GM12878 (cell line): ENCODE measurements around the gene ANTXR1. TPM values are rescaled to one million over a fixed set of nuclear protein-coding genes. Genes with fewer than 3 reads are reported as not detected.

Source experiments
- ATAC-seq: fragments of 200-7000 bp; cut with Tn5 transposase; 3 replicates; pipeline ENCODE4 v1.9.1; 2020; ENCODE audit warnings: mild to moderate bottlenecking, moderate library complexity
- BruUV-seq: library from RNA; stranded (reverse); fragments of 400-500 nt; replicated peaks from 2 replicates; lab custom pipeline; 2021; lab: Mats Ljungman, UMichigan
- CTCF ChIA-PET: fragments of 300-600 bp; sonication (Branson Sonifier 250); formaldehyde crosslinking; extraction: SDS; loops from one replicate; lab custom pipeline; 2021; ENCODE audit warnings: inconsistent platforms; lab: Yijun Ruan, JAX
- POLR2A ChIA-PET: fragments of 350-600 bp; formaldehyde crosslinking; extraction: SDS; loops from one replicate; lab custom pipeline; 2021; ENCODE audit warnings: inconsistent platforms; lab: Charles Lee
- RAD21 ChIA-PET: fragments of 300-600 bp; sonication (Branson Sonifier 250); formaldehyde crosslinking; loops from one replicate; lab custom pipeline; 2023; ENCODE audit warnings: antibody characterized with exemption; ENCODE audit not compliant: unreplicated experiment; lab: Charles Lee
- SMC1A ChIA-PET: fragments of 300-600 bp; sonication (Branson Sonifier 250); formaldehyde crosslinking; loops from one replicate; lab custom pipeline; 2023; ENCODE audit not compliant: unreplicated experiment, uncharacterized antibody; lab: Charles Lee
- DNase-seq: peaks from one replicate; pipeline ENCODE4 v3.0.0-alpha.2; 2011; ENCODE audit warnings: low read depth, low spot score
- FAIRE-seq: peaks from 3 replicates; lab custom pipeline; 2011; peaks lifted over from hg19 to GRCh38; lab: Jason Lieb, UNC
- H2AFZ ChIP-seq: 2 replicates; pipeline ENCODE4 v1.6.0; 2011; ENCODE audit warnings: low read depth, low read length, control low read depth; ENCODE audit not compliant: control insufficient read depth
- H3K27ac ChIP-seq: 2 replicates; pipeline ENCODE4 v1.5.1; 2011; ENCODE audit warnings: control low read depth; ENCODE audit not compliant: control insufficient read depth, insufficient read depth
- H3K27me3 ChIP-seq, 2 experiments: replicated peaks in 1 of 2; 2 replicates each; pipeline versions ENCODE4 v1.6.0 to v1.6.1; 2011; ENCODE audit warnings: low read length in 1 of 2; ENCODE audit not compliant: control insufficient read depth in 2 of 2, insufficient read depth in 2 of 2
- H3K36me3 ChIP-seq, 2 experiments: 2 replicates each; pipeline ENCODE4 v1.5.1; 2011; ENCODE audit warnings: low read length in 1 of 2; ENCODE audit not compliant: control insufficient read depth in 2 of 2, insufficient read depth in 2 of 2
- H3K4me1 ChIP-seq: 2 replicates; pipeline ENCODE4 v1.6.1; 2011; ENCODE audit warnings: mild to moderate bottlenecking, low read length, moderate library complexity, mixed read lengths; ENCODE audit not compliant: control insufficient read depth, insufficient read depth
- H3K4me2 ChIP-seq: 2 replicates; pipeline ENCODE4 v1.6.0; 2011; ENCODE audit warnings: control low read depth; ENCODE audit not compliant: control insufficient read depth, insufficient read depth
- H3K4me3 ChIP-seq: fragments of 200-600 bp; sonication (generic); 2 replicates; pipeline ENCODE4 v1.5.1; 2016
- H3K79me2 ChIP-seq: 2 replicates; pipeline ENCODE4 v1.6.0; 2011; ENCODE audit warnings: low read length; ENCODE audit not compliant: control insufficient read depth, insufficient read depth
- H3K9ac ChIP-seq: 2 replicates; pipeline ENCODE4 v1.8.0; 2011; ENCODE audit warnings: low read length, control low read depth, mixed read lengths; ENCODE audit not compliant: control insufficient read depth, insufficient read depth
- H3K9me3 ChIP-seq: replicated peaks from 3 replicates; pipeline ENCODE4 v1.5.1; 2011; ENCODE audit warnings: mild to moderate bottlenecking, low read length; ENCODE audit not compliant: control insufficient read depth, insufficient read depth
- H4K20me1 ChIP-seq: 2 replicates; pipeline ENCODE4 v1.6.0; 2011; ENCODE audit not compliant: control insufficient read depth, insufficient read depth
- E4F1 ChIP-seq: fragments of 450-650 bp; IDR thresholded peaks from 2 replicates; pipeline ENCODE4 v1.6.1; 2018; ENCODE audit warnings: borderline replicate concordance, mild to moderate bottlenecking; ENCODE audit not compliant: partially characterized antibody
- EP300 ChIP-seq, 2 experiments: fragments of 150-350 bp in 1 of 2; IDR thresholded peaks; 2 replicates each; pipeline ENCODE4 v1.6.1; 2011 to 2012; ENCODE audit warnings: low read depth in 2 of 2, low read length in 2 of 2, borderline replicate concordance in 1 of 2, improper control_type of control experiment in 1 of 2, inconsistent platforms in 1 of 2; ENCODE audit not compliant: control insufficient read depth in 1 of 2
- GABPA ChIP-seq: IDR thresholded peaks from 2 replicates; pipeline ENCODE4 v1.6.1; 2014; ENCODE audit warnings: antibody characterized with exemption, low read depth, mild to moderate bottlenecking, inconsistent platforms
- HDGF ChIP-seq: fragments of 450-650 bp; IDR thresholded peaks from 2 replicates; pipeline ENCODE4 v1.6.1; 2016; ENCODE audit warnings: antibody characterized with exemption
- NFIC ChIP-seq: IDR thresholded peaks from 2 replicates; pipeline ENCODE4 v1.6.1; 2012; ENCODE audit warnings: low read depth, mild to moderate bottlenecking, inconsistent platforms, low read length, moderate library complexity
- NFYB ChIP-seq: IDR thresholded peaks from 2 replicates; pipeline ENCODE4 v1.6.1; 2011; ENCODE audit warnings: low read depth, mild to moderate bottlenecking, low read length, improper control_type of control experiment, moderate library complexity; ENCODE audit not compliant: insufficient read depth
- ZBTB4 ChIP-seq: fragments of 450-650 bp; formaldehyde crosslinking; IDR thresholded peaks from 2 replicates; pipeline ENCODE4 v1.4.0; 2022; ENCODE audit warnings: mild to moderate bottlenecking, moderate library complexity
- ZNF274 ChIP-seq: IDR thresholded peaks from one replicate; pipeline ENCODE4 v1.8.0; 2011; ENCODE audit not compliant: insufficient read length, insufficient read depth
- WGBS: methylation state at CpG from one replicate; pipeline ENCODE4 v1.1.6; 2016; ENCODE audit warnings: low lambda C conversion rate; ENCODE audit not compliant: insufficient replicate concordance, insufficient coverage; ENCODE audit errors: missing lambda C conversion rate; 5-methylcytosine and 5-hydroxymethylcytosine counted together
- in situ Hi-C: fragments of 300-500 bp; cut with MboI; formaldehyde crosslinking; loops from 9 replicates; pipeline ENCODE4 v1.14.3; 2018; ENCODE audit warnings: mixed read lengths
- intact Hi-C: fragments of 100-400 bp; cut with micrococcal nuclease; formaldehyde crosslinking; loops from one replicate; pipeline ENCODE4 v1.14.2; 2022; ENCODE audit not compliant: unreplicated experiment
- polyA plus RNA-seq, 11 experiments: library from polyadenylated mRNA; depleted of rRNA in 4 of 11; unstranded in 6 of 11; stranded (reverse) in 5 of 11; fragments of >200 nt; fragmentation: Nextera tagmentation in 4 of 11; fragmentation: Illumina TruSeq in 1 of 11; extraction: Ambion mirVana in 4 of 11; extraction: Trizol in 1 of 11; gene quantifications; 1 replicate in 1 of 11; 2 replicates in 10 of 11; pipeline versions ENCODE4 v1.2.1 to v1.2.3, GENCODE V29; 2011 to 2016; ENCODE audit warnings: inconsistent platforms in 2 of 11, missing spikeins in 2 of 11, low read depth in 1 of 11
- total RNA-seq, 4 experiments: library from RNA; depleted of rRNA in 3 of 4; stranded (reverse); fragments of >200 nt in 3 of 4; fragmentation: Illumina TruSeq in 1 of 4; extraction: Trizol in 1 of 4; gene quantifications; 2 replicates each; pipeline versions ENCODE4 v1.2.1 to v1.2.3, GENCODE V29; 2013 to 2021

Gene ANTXR1
- total and polyA plus RNA-seq, 10 of the 15 experiments (the other 5 are each of a cell fraction or from before 2014, with no cell fraction given): 0.09 to 0.26 TPM; not detected in 8

- 2% methylated on average over 3 of the region's 3 CpGs for WGBS
- RAD21 ChIA-PET: no interaction called here
- FAIRE-seq (no peak), ATAC-seq (no peak), DNase-seq (no peak)
- POLR2A ChIA-PET: no interaction called here
- CTCF ChIA-PET: no interaction called here
- no peaks in the 10 kb centered on the region for H3K36me3 ChIP-seq
- no peaks in the 10 kb centered on the region for H3K79me2 ChIP-seq
- intact Hi-C loops (no loop called here), in situ Hi-C loops (no loop called here)
- H3K9ac ChIP-seq: no peak overlapping the region
- no TSS peak for BruUV-seq
- TF ChIP-seq E4F1: no peak
- no peak for TF ChIP-seq ZNF274
- TF ChIP-seq EP300 (IDR thresholded peaks at IDR 0.05; ENCODE audit: borderline replicate concordance in 1 of 2, control insufficient read depth in 1 of 2, low read depth in 2 of 2, low read length in 2 of 2): no peak
- TF ChIP-seq HDGF: no peak
- no peak for TF ChIP-seq NFIC
- no peak for TF ChIP-seq NFYB
- TF ChIP-seq GABPA: no peak
- TF ChIP-seq ZBTB4 (CRISPR knock-in tag): no peak
- H3K4me3 ChIP-seq: no peak overlapping the region
- no peak overlapping the region for H3K27ac ChIP-seq
- no peaks in the 10 kb centered on the region for H3K4me1 ChIP-seq
- no peaks in the 10 kb centered on the region for H3K9me3 ChIP-seq
- H2AFZ ChIP-seq: no peak overlapping the region
- no peak overlapping the region for H3K4me2 ChIP-seq
- H3K27me3 ChIP-seq: peaks cover 3 to 5% of the 10 kb centered on the region in 2 experiments; a peak in 3 of 4 replicates
- SMC1A ChIA-PET: no interaction called here
- H4K20me1 ChIP-seq: no peaks in the 10 kb centered on the region
Measured at GRCh38 chr2:69204654-69205053, 191.7 kb downstream of the ANTXR1 start.
